ENCODE results near the gene RASA3. TPM values are rescaled to one million over a fixed set of nuclear protein-coding genes. Genes with fewer than 3 reads are reported as not detected.
"Not testable (repeated sequence)": the region's sequence is repeated elsewhere in the genome, so short reads cannot be mapped to it uniquely, and the experiment has no call there.

The RASA3 gene
- total RNA-seq, 4 donors from 2014 or later, result 4.4 to 15.6 (median 8.5) TPM

- intact Hi-C loops (cut with DNase I; ENCODE audit: low total_unique reads), result no loop called here
- no peaks in the 10 kb centered on the region for H3K9me3 ChIP-seq
- 93 to 100% methylated on average over 4 to 9 of the region's 9 CpGs for WGBS, 2 donors (ENCODE audit: low coverage in 1 of 2)
- H3K27ac ChIP-seq, result no peak overlapping the region
- no peak for DNase-seq
- in situ Hi-C loops (cut with MboI; ENCODE audit: low pct_ligation_motif_present in 1 of 4, low pct_unique_long_range_greater_than_20kb in 1 of 4, low sequenced_read_pairs in 3 of 4), result no loop called here
- H3K36me3 ChIP-seq, result no peaks in the 10 kb centered on the region
- H3K4me1 ChIP-seq, result no peaks in the 10 kb centered on the region
- no peaks in the 10 kb centered on the region for H3K27me3 ChIP-seq
- H3K4me3 ChIP-seq, result no peak overlapping the region
- TF ChIP-seq CTCF (IDR thresholded peaks at IDR 0.05), result no peak
Measured at GRCh38 chr13:113990321-113990837, 142.0 kb downstream of the RASA3 start.

DNA sequence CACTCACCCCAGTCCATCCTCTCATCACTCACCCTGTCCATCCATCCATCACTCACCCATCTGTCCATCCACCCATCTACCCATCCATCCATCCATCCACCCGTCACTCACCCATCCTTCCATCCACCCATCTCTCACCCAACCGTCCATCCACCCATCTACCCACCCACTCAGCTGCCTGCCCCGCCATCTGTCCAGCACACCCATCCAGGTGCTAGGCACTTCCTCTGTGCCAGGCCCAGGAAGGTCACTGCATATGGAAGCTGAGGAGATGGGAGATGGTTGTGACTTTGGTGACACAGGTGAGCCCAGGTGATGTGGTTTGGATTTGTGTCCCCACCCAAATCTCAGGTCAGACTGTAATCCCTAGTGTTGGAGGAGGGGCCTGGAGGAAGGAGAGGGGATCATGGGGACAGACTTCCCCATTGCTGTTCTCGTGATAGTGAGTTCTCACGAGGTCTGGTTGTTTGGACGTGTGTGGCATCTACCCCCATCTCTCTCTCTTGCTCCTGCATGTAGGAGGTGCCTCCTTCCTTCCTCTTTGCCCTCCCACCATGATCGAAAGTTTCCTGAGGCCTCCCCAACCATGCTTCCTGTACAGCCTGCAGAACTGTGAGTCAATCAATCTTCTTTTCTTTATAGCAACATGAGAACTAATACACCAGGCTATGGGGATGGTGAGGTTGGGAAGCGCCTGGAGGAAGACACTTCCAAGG lies 142.7 kb downstream of the RASA3 start:
- no peaks in the 10 kb centered on the region for H3K9me3 ChIP-seq

DNA sequence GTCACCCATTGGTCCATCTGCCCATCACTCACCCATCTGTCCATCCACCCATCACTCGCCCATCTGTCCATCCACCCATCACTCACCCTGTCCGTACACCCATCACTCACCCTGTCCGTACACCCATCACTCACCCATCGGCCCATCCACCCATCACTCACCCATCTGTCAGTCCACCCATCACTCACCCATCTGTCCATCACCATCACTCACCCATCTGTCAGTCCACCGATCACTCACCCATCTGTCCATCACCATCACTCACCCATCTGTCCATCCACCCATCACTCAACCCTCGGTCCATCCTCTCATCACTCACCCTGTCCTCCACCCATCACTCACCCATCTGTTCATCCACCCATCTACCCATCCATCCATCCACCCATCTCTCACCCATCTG lies 143.6 kb downstream of the RASA3 start:
- intact Hi-C loops (cut with DNase I; ENCODE audit: low total_unique reads); in situ Hi-C loops (cut with MboI; ENCODE audit: low pct_ligation_motif_present in 1 of 4, low pct_unique_long_range_greater_than_20kb in 1 of 4, low sequenced_read_pairs in 3 of 4); H3K4me1 ChIP-seq; H3K9me3 ChIP-seq; H3K4me3 ChIP-seq; H3K27ac ChIP-seq; DNase-seq; H3K36me3 ChIP-seq; H3K27me3 ChIP-seq: not testable (repeated sequence)
- WGBS, 2 donors (ENCODE audit: low coverage in 1 of 2), result 90 to 100% methylated on average over 3 to 6 of the region's 6 CpGs

More for the DNA sequence above, 142.7 kb downstream of the RASA3 start:
- TF ChIP-seq POLR2AphosphoS5 (IDR thresholded peaks at IDR 0.05) (no peak), CTCF (IDR thresholded peaks at IDR 0.05) (no peak), EP300 (IDR thresholded peaks at IDR 0.05; ENCODE audit: low read depth) (no peak), POLR2A (IDR thresholded peaks at IDR 0.05) (no peak)
- intact Hi-C loops (cut with DNase I; ENCODE audit: low total_unique reads) (no loop called here), in situ Hi-C loops (cut with MboI; ENCODE audit: low pct_ligation_motif_present in 1 of 4, low pct_unique_long_range_greater_than_20kb in 1 of 4, low sequenced_read_pairs in 3 of 4) (no loop called here)
- Histone ChIP-seq H3K27ac (no peak overlapping the region), H3K4me1 (no peaks in the 10 kb centered on the region), H3K27me3 (no peaks in the 10 kb centered on the region), H3K36me3 (no peaks in the 10 kb centered on the region), H3K4me3 (no peak overlapping the region)
- WGBS, 2 donors (ENCODE audit: low coverage in 1 of 2), result 86 to 99% methylated on average over 7 to 8 of the region's 8 CpGs
- no peak for DNase-seq

DNA sequence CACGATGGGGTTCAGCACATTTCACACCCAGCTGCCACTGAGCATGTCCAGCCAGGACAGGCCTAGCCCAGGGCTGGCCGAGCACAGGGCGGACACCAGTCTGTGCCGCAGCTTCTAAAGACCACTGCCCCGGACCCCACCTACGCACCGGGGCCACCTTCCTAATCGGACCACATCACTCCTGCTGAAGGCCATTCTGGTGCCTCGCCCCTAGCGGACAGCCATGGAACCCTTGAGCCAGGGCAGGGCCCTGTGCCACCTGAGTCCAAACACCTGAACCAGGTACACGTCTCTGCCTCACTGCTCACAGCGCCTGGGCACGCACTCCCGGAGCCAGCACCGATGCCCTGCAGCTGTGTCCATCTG lies 150.1 kb downstream of the RASA3 start:
- H3K9me3 ChIP-seq, result no peaks in the 10 kb centered on the region
- TF ChIP-seq CTCF (IDR thresholded peaks at IDR 0.05) (no peak), EP300 (IDR thresholded peaks at IDR 0.05; ENCODE audit: low read depth) (no peak), POLR2A (IDR thresholded peaks at IDR 0.05) (no peak), POLR2AphosphoS5 (IDR thresholded peaks at IDR 0.05) (no peak)
- in situ Hi-C loops (cut with MboI; ENCODE audit: low pct_ligation_motif_present in 1 of 4, low pct_unique_long_range_greater_than_20kb in 1 of 4, low sequenced_read_pairs in 3 of 4) (no loop called here), intact Hi-C loops (cut with DNase I; ENCODE audit: low total_unique reads) (no loop called here)
- H3K4me3 ChIP-seq, result no peak overlapping the region
- H3K36me3 ChIP-seq, result no peaks in the 10 kb centered on the region
- H3K27ac ChIP-seq, result peak overlapping the region in 1 of 4 donors; percentile 67
- DNase-seq, result no peak
- 97% methylated on average over 14 of the region's 15 CpGs; no CpG with 5 or more reads in 1 of the 2 donors for WGBS, 2 donors (ENCODE audit: low coverage in 1 of 2)
- peaks cover 0 to 12% (median 4%) of the 10 kb centered on the region in 4 donors for H3K4me1 ChIP-seq
- no peaks in the 10 kb centered on the region for H3K27me3 ChIP-seq

Data from transverse colon (tissue), 4 donors.